Stomach (tissue), 9 donors: Measurements from ENCODE around the gene TAPBPL. TPM values are rescaled to one million over a fixed set of nuclear protein-coding genes. Genes with fewer than 3 reads are reported as not detected.

Experiments used
- DNase-seq, 2 donors: peaks; one replicate each; pipeline versions ENCODE4 v3.0.0 to v3.0.0-alpha.2; 2013 to 2019
- H3K27ac ChIP-seq, 5 donors: fragments of 200-600 bp in 4 of 5; sonication (generic) in 4 of 5; one replicate each; pipeline ENCODE4 v1.5.1; 2013 to 2019; ENCODE audit warnings: mild to moderate bottlenecking in 1 of 5, moderate library complexity in 1 of 5
- H3K27me3 ChIP-seq, 3 donors: fragments of 200-600 bp; sonication (generic); one replicate each; pipeline ENCODE4 v1.5.1; 2017 to 2019; ENCODE audit warnings: mixed run types in 1 of 3
- H3K36me3 ChIP-seq, 4 donors: fragments of 200-600 bp; sonication (generic); 1 replicate in 3 of 4; 2 replicates in 1 of 4; pipeline ENCODE4 v1.5.1; 2016 to 2019
- H3K4me1 ChIP-seq, 4 donors: fragments of 200-600 bp; sonication (generic); one replicate each; pipeline ENCODE4 v1.5.1; 2016 to 2019
- H3K4me3 ChIP-seq, 4 donors: fragments of 200-600 bp; sonication (generic) in 3 of 4; one replicate each; pipeline ENCODE4 v1.5.1; 2016 to 2019; ENCODE audit warnings: mild to moderate bottlenecking in 1 of 4
- H3K9me3 ChIP-seq, 4 donors: fragments of 200-600 bp; sonication (generic); one replicate each; pipeline ENCODE4 v1.5.1; 2016 to 2019
- CTCF ChIP-seq, 7 experiments: fragments of 450-650 bp in 4 of 7; fragments of 200-600 bp in 3 of 7; sonication (generic) in 3 of 7; IDR thresholded peaks; one replicate each; pipeline ENCODE4 v1.5.1; 2016 to 2019; ENCODE audit warnings: antibody characterized with exemption in 7 of 7, control low read depth in 2 of 7, mild to moderate bottlenecking in 1 of 7
- EP300 ChIP-seq: sonication (generic); formaldehyde crosslinking; IDR thresholded peaks from one replicate; pipeline ENCODE4 v1.6.1; 2017; ENCODE audit warnings: antibody characterized with exemption
- POLR2A ChIP-seq, 4 donors: fragments of 450-650 bp; IDR thresholded peaks; one replicate each; pipeline ENCODE4 v1.6.1; 2016; ENCODE audit warnings: antibody characterized with exemption in 4 of 4, control low read depth in 2 of 4, mild to moderate bottlenecking in 1 of 4, moderate library complexity in 1 of 4
- POLR2AphosphoS5 ChIP-seq, 3 donors: sonication (generic); formaldehyde crosslinking; IDR thresholded peaks; one replicate each; pipeline ENCODE4 v1.6.1; 2016; ENCODE audit warnings: antibody characterized with exemption in 3 of 3
- WGBS, 5 donors: extraction: QIAGEN DNeasy Blood & Tissue Kit in 3 of 5; methylation state at CpG; one replicate each; pipeline versions ENCODE4 v1.1.5 to v1.1.7; 2013 to 2018; 5-methylcytosine and 5-hydroxymethylcytosine counted together
- intact Hi-C: fragments of 100-400 bp; cut with DNase I; formaldehyde crosslinking; loops from one replicate; pipeline ENCODE4 v1.15.1; 2023; ENCODE audit warnings: low total_unique reads
- polyA plus RNA-seq, 3 donors: library from polyadenylated mRNA; stranded (reverse); fragments of 200-250 nt; gene quantifications; one replicate each; pipeline ENCODE4 v1.2.3, GENCODE V29; 2013
- total RNA-seq, 5 donors: library from RNA; depleted of rRNA; stranded (reverse); fragments of >200 nt; gene quantifications; one replicate each; pipeline versions ENCODE4 v1.1.0 to v1.2.3, GENCODE V29; 2014 to 2016
- donor health status: healthy with polysubstance abuse.
- donor health status: Bipolar disorder and iron deficiency.
- donor health status: healthy.

TAPBPL gene
- total and polyA plus RNA-seq, 8 donors: 13.0 to 115 (median 15.5) TPM

GRCh38 chr12:6500466-6500865 is 48.6 kb downstream of the TAPBPL start:
- Histone ChIP-seq H3K4me3 (no peak overlapping the region), H3K9me3 (no peaks in the 10 kb centered on the region), H3K27ac (no peak overlapping the region), H3K27me3 (no peaks in the 10 kb centered on the region), H3K36me3 (peaks cover 8 to 93% (median 63%) of the 10 kb centered on the region in 4 donors), H3K4me1 (peaks cover 0 to 16% (median 5%) of the 10 kb centered on the region in 4 donors)
- TF ChIP-seq POLR2AphosphoS5 (IDR thresholded peaks at IDR 0.05) (no peak), CTCF (IDR thresholded peaks at IDR 0.05) (no peak), POLR2A (IDR thresholded peaks at IDR 0.05) (no peak), EP300 (no peak)
- no peak for DNase-seq
- 86 to 96% (median 92%) methylated on average over 2 of the region's 2 CpGs for WGBS, 5 donors
- intact Hi-C loops: no loop called here

- Histone ChIP-seq H3K27me3 (no peaks in the 10 kb centered on the region), H3K36me3 (peaks cover 16 to 70% (median 55%) of the 10 kb centered on the region in 4 donors), H3K4me3 (no peak overlapping the region), H3K4me1 (peaks cover 0 to 9% (median 0%) of the 10 kb centered on the region in 4 donors), H3K27ac (no peak overlapping the region), H3K9me3 (no peaks in the 10 kb centered on the region)
- no peak for TF ChIP-seq EP300
- no peak for TF ChIP-seq CTCF (IDR thresholded peaks at IDR 0.05)
- no peak for TF ChIP-seq POLR2AphosphoS5 (IDR thresholded peaks at IDR 0.05)
- no peak for TF ChIP-seq POLR2A (IDR thresholded peaks at IDR 0.05)
- DNase-seq: peak in 1 of 2 donors; percentile 19
- WGBS, 5 donors: 49 to 61% (median 53%) methylated on average over 12 of the region's 12 CpGs
- intact Hi-C loops: no loop called here
Measured at GRCh38 chr12:6507102-6507998, 55.5 kb downstream of the TAPBPL start.

- H3K9me3 ChIP-seq: no peaks in the 10 kb centered on the region
- H3K36me3 ChIP-seq: peaks cover 24 to 70% (median 61%) of the 10 kb centered on the region in 4 donors
Measured at GRCh38 chr12:6508087-6508486, 56.2 kb downstream of the TAPBPL start.

More at GRCh38 chr12:6508087-6508486, 56.2 kb downstream of the TAPBPL start:
- intact Hi-C loops: no loop called here
- H3K4me3 ChIP-seq: no peak overlapping the region
- 69 to 81% (median 78%) methylated on average over 7 of the region's 7 CpGs for whole genome bisulfite sequencing, 5 donors
- peaks cover 0 to 9% (median 0%) of the 10 kb centered on the region in 4 donors for H3K4me1 ChIP-seq
- H3K27ac ChIP-seq: no peak overlapping the region
- DNase-seq: no peak
- no peaks in the 10 kb centered on the region for H3K27me3 ChIP-seq
- TF ChIP-seq POLR2A (IDR thresholded peaks at IDR 0.05) (no peak), EP300 (no peak), CTCF (IDR thresholded peaks at IDR 0.05) (no peak), POLR2AphosphoS5 (IDR thresholded peaks at IDR 0.05) (no peak)

Other genes starting within 250 kb of the TAPBPL start
- gene PLEKHG6, start 141.4 kb upstream of the TAPBPL start, total RNA-seq: 100 to 1,000 TPM in 1 of 5 donors, 10 to 100 TPM in 3, 1 to 10 TPM in 1; 6.4 to 101 (median 16.2) TPM
- gene PLEKHG6, start 141.4 kb upstream of the TAPBPL start, polyA plus RNA-seq: 10 to 100 TPM in 2 of 3 donors, 1 to 10 TPM in 1; 5.9 to 32.3 (median 27.0) TPM
- 100 to 1,000 TPM in 4 of 5 donors, 10 to 100 TPM in 1; 91.6 to 432 (median 152) TPM for gene TNFRSF1A, start 110.0 kb upstream of the TAPBPL start, total RNA-seq
- 10 to 100 TPM; 35.2 to 64.4 (median 38.5) TPM for gene TNFRSF1A, start 110.0 kb upstream of the TAPBPL start, polyA plus RNA-seq
- 100 to 1,000 TPM in 4 of 5 donors, 10 to 100 TPM in 1; 63.3 to 486 (median 277) TPM for gene SCNN1A, start 76.5 kb upstream of the TAPBPL start, total RNA-seq
- 10 to 100 TPM; 16.6 to 98.0 (median 47.5) TPM for gene SCNN1A, start 76.5 kb upstream of the TAPBPL start, polyA plus RNA-seq
- gene LTBR, start 67.9 kb upstream of the TAPBPL start, total RNA-seq: 100 to 1,000 TPM in 3 of 5 donors, 10 to 100 TPM in 2; 27.5 to 471 (median 126) TPM
- gene LTBR, start 67.9 kb upstream of the TAPBPL start, polyA plus RNA-seq: 10 to 100 TPM; 47.3 to 76.3 (median 48.3) TPM
- gene CD27, start 7.1 kb upstream of the TAPBPL start, total RNA-seq: 1 to 10 TPM in 1 of 5 donors, under 1 TPM in 1, not detected in 3; 0.92 to 8.7 TPM
- 1 to 10 TPM; 1.7 to 5.8 (median 3.2) TPM for gene CD27, start 7.1 kb upstream of the TAPBPL start, polyA plus RNA-seq
- 10 to 100 TPM in 2 of 5 donors, 1 to 10 TPM in 3; 1.2 to 16.5 (median 4.8) TPM for gene VAMP1, start 18.6 kb downstream of the TAPBPL start, total RNA-seq
- 1 to 10 TPM in 2 of 3 donors, not detected in 1; 2.6 to 8.9 TPM for gene VAMP1, start 18.6 kb downstream of the TAPBPL start, polyA plus RNA-seq
- 100 to 1,000 TPM in 1 of 5 donors, 10 to 100 TPM in 4; 26.8 to 146 (median 50.7) TPM for gene MRPL51, start 41.2 kb downstream of the TAPBPL start, total RNA-seq
- gene MRPL51, start 41.2 kb downstream of the TAPBPL start, polyA plus RNA-seq: 100 to 1,000 TPM; 108 to 143 (median 128) TPM
- gene NCAPD2, start 42.1 kb downstream of the TAPBPL start, total RNA-seq: 100 to 1,000 TPM in 1 of 5 donors, 10 to 100 TPM in 4; 15.4 to 105 (median 17.9) TPM
- gene NCAPD2, start 42.1 kb downstream of the TAPBPL start, polyA plus RNA-seq: 10 to 100 TPM in 1 of 3 donors, 1 to 10 TPM in 2; 8.3 to 18.3 (median 9.7) TPM
- gene GAPDH, start 82.5 kb downstream of the TAPBPL start, total RNA-seq: 1,000 to 10,000 TPM in 4 of 5 donors, 100 to 1,000 TPM in 1; 579 to 1,258 (median 1,242) TPM
- gene GAPDH, start 82.5 kb downstream of the TAPBPL start, polyA plus RNA-seq: 1,000 to 10,000 TPM; 1,352 to 2,765 (median 1,815) TPM
- 10 to 100 TPM in 1 of 5 donors, 1 to 10 TPM in 4; 1.4 to 14.0 (median 3.2) TPM for gene IFFO1, start 104.0 kb downstream of the TAPBPL start, total RNA-seq
- gene IFFO1, start 104.0 kb downstream of the TAPBPL start, polyA plus RNA-seq: 1 to 10 TPM; 2.7 to 9.1 (median 3.4) TPM
- 100 to 1,000 TPM in 1 of 5 donors, 10 to 100 TPM in 4; 16.3 to 231 (median 30.0) TPM for gene NOP2, start 116.2 kb downstream of the TAPBPL start, total RNA-seq
- 10 to 100 TPM; 19.5 to 27.4 (median 19.7) TPM for gene NOP2, start 116.2 kb downstream of the TAPBPL start, polyA plus RNA-seq
- 100 to 1,000 TPM; 169 to 315 (median 202) TPM for gene CHD4, start 155.3 kb downstream of the TAPBPL start, total RNA-seq
- gene CHD4, start 155.3 kb downstream of the TAPBPL start, polyA plus RNA-seq: 100 to 1,000 TPM; 105 to 139 (median 111) TPM
- 10 to 100 TPM in 1 of 5 donors, 1 to 10 TPM in 4; 1.3 to 33.0 (median 5.8) TPM for gene LPAR5, start 183.9 kb downstream of the TAPBPL start, total RNA-seq
- 1 to 10 TPM; 2.0 to 5.6 (median 3.5) TPM for gene LPAR5, start 183.9 kb downstream of the TAPBPL start, polyA plus RNA-seq
- 1 to 10 TPM in 2 of 5 donors, not detected in 3; 2.2 to 6.4 TPM for gene ACRBP, start 195.4 kb downstream of the TAPBPL start, total RNA-seq
- 1 to 10 TPM in 2 of 3 donors, under 1 TPM in 1; 0.31 to 1.6 (median 1.1) TPM for gene ACRBP, start 195.4 kb downstream of the TAPBPL start, polyA plus RNA-seq
- gene ING4, start 211.1 kb downstream of the TAPBPL start, total RNA-seq: 10 to 100 TPM in 4 of 5 donors, 1 to 10 TPM in 1; 8.7 to 51.8 (median 33.5) TPM
- gene ING4, start 211.1 kb downstream of the TAPBPL start, polyA plus RNA-seq: 10 to 100 TPM; 25.5 to 53.6 (median 43.6) TPM
- 100 to 1,000 TPM in 1 of 5 donors, 10 to 100 TPM in 4; 16.5 to 207 (median 35.6) TPM for gene ZNF384, start 237.3 kb downstream of the TAPBPL start, total RNA-seq
- 10 to 100 TPM; 16.7 to 21.8 (median 20.2) TPM for gene ZNF384, start 237.3 kb downstream of the TAPBPL start, polyA plus RNA-seq
- gene PIANP, start 248.8 kb downstream of the TAPBPL start, total RNA-seq: under 1 TPM in 2 of 5 donors, not detected in 3; 0.14 to 0.37 TPM
- gene PIANP, start 248.8 kb downstream of the TAPBPL start, polyA plus RNA-seq: 1 to 10 TPM in 2 of 3 donors, under 1 TPM in 1; 0.50 to 1.7 (median 1.5) TPM